ENCODE results near the gene MAP4K4.
A peak's percentile ranks its signal among the peaks of the same experiment; 100 is the strongest.

Gene MAP4K4

DNA sequence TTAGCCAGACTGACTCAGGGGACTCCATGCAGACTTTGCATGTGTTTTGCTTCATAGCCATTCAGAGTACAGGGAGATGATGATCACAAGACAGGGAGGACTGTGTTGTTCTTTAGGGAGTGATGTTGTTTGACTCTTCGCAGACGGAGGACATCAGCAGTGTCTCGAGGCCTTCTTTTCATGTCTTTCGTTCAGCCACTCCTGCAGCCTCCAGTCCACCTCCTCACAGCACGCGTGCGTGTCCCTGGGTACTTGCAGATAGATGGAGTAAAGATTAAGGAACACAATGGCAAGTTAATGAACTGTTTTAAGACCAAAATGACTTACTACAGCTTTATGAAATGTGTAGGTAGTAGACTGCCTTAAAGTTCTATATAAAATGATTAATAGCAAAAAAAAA, 114.7 kb downstream of the MAP4K4 start:
- no peak for DNase-seq (ENCODE audit: low read depth in 2 of 2)

DNA sequence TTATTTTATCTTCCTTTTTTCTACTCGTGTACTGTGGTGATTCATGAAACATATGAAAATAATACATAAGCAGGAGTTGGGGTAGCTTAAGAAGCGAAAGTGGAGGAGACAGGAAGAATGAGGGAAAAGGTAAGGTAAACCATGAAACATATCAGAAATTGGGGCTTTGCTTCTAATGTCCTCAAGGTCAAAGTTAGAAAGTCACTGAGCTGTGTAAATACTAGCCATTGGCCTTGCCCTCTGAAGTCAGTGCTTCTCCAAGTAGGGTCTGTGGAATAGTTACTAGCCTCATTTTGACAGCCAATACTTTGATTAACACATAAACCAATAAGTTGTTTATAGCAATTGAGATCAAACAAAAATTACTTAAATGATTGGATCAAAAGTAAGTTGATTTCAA, 117.2 kb downstream of the MAP4K4 start:
- DNase-seq (ENCODE audit: low read depth in 2 of 2) = no peak

DNA sequence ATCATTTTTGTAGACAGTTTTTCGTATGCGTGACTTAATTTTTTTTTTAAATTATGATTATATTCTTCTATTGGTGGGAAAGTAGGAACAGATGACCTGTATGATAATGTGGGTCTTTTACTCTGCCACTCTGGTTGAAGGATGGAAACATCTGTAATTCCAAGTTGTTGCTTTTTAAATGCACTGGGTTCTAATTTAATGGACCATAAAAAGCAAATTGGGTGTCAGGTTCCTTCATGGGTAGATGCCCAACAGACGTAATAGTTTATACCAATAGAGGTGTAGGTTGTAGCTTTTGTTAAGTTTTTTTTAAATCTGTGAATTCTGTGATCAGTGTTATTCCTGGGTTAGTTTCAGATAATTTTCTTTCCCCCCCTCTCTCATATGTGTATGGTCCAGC, 117.6 kb downstream of the MAP4K4 start:
- DNase-seq (ENCODE audit: low read depth in 2 of 2) = no peak

DNA sequence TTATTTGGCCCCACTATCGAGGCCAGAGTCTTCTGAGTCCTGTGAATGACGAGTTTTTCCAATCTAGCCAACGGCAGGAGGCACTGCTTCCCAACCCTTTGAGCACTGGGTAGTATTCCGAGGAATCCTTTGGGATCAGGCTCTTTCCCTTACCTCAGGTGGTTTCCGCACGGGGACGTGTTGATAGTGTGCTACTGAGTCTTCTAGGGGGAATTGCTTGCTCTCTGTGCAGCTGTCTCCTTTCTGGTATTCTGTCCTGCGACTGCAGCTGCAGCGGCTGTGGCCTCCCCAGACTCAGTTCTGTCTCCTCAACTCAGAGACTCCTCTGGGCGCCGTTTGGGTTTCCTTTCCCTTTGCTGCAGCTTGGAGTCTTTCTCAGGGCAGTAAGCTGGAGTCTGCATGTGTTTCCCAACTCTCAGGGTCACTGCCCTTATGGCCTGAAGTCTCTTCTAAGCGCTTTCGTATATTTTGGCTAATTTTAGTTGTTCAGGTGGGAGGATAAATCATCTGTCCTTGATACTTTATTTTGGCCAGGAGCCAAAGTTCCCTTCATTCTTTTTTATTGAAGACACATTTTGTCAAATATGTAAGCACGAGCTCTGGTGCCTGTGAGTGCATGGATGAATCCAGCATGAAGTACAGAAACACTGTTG, 118.4 kb downstream of the MAP4K4 start:
- DNase-seq (ENCODE audit: low read depth in 2 of 2) = no peak

DNA sequence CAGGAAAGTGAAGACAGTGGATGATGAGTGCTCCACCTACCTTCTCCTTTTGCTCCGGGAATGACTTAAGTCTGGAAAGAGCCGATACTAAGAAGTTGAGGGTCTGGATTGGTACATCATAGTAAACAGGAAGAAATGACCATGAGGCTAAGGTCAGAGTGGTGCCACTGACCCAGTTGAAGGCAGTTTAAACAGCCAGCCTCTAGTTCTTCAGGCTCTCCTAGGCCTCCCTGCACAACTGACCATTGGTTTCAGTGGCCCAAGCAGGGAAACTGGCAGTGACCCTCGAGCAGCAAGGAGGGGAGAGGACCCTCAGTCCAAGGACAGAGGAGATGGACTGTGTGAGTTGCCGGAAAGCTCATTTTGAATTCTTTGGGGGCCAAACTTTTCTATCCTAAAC, 119.1 kb downstream of the MAP4K4 start:
- DNase-seq (ENCODE audit: low read depth in 2 of 2) = no peak

DNA sequence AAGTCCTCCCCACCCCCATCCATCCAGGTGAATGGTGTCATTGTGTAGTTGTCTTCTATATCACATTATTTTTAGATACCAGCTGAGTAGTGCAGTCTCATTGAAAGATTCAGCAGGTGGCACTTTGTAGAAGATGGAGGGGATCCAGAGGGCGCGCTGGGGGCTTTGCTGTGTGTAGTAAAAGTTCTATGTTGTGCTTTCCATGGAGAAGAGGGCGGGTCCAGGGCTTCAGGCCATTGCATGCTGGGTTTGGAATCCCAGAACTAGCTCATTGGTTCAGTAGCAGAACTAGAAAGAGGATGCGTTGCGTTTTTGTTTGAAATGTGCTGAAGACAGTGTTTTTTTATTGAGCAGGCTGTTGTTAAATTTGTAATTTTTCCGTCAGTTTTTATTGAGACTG, 120.0 kb downstream of the MAP4K4 start:
- DNase-seq (ENCODE audit: low read depth in 2 of 2) = no peak

DNA sequence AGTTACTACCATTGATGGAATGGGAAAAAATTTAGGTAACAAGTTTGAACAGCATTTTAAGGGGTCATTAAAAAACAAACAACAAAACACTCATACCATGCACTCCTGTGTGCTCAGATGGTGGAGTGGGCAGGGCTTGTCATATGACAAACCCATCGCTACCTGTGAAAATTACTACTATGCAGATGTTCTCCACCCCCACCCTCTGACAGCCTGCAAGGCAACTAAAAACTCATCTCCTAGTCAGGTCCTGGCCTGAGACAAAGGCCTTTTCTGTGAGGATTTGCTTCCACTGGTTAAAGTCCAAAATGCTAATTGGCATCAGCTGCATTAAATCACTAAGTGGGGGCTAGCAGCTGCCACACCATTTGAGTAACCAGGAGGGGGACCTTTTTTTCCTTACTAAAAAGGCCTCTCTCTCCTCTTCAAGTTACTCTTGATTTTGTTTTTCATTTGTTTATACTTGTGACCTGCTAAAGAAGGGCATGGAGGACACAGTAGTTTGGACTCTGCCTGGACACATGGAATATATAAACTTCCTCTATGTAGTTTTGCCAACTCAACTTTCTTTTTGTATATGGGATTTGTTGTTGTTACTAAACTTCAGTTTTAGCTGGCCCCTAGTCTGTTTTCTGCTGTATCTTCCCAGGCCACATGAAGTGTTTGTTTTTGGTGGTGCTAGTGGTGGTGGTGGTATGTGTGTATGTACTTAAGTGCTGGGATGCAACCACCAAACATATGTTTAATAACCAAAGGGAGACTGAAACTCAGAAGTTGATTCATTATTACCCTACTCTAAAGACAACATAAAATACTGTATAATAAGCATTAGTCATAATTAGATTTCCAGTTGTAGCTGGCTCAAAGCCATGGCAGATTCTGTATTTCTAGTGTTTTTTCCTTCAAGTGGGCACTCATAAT, 121.3 kb downstream of the MAP4K4 start:
- no peak for DNase-seq (ENCODE audit: low read depth in 2 of 2)

DNA sequence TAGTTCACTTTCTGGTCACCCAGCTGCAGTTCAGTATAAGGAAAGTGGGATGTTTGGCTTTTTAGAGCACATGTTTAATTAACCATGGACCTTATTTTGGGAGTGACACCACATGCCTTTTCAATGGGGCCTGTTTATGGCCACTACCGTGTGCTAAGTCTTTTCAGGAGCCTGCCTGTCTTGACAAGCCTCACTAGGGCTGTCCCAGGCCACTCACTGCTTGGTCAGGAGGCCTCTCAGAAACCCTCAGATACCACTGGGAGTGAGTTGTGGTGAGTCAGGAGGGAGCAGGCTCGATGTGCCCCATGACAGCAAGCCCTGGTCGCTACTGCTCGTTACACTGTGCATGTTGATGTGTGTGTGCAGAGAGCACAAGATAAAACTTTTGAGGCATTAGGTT, 123.0 kb downstream of the MAP4K4 start:
- DNase-seq (ENCODE audit: low read depth in 2 of 2) = no peak

DNA sequence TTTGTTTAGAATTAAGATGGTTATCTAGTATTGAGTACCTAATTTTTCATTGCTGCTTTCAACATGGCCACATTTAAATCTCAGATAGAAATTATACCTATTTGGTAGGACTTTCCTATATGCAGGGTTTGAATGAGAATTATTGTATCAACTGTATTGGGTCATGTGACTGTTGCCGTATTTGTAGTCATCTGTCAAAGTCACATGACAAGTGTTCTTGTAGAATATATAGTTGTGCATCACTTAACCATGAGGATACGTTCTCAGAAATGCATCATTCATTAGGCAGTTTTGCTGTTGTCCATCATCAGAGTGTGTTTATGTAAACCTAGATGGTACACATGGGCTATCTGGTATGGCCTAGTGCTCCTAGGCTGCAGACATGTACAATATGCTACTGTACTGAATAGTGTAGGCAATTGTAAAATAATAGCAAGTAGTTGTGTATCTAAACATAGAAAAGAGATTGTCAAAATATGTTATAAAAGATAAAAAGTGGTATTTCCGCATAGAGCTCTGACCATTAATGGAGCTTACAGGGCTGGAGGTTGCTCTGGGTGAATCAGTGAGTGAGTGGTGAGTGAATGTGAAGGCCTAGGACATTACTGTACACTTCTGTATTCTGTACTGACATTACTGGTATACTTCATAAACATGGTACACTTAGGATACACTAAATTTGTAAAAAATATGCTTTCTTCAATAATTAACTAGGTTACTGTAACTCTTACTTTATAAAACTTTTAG, 123.7 kb downstream of the MAP4K4 start:
- DNase-seq (ENCODE audit: low read depth in 2 of 2) = no peak

DNA sequence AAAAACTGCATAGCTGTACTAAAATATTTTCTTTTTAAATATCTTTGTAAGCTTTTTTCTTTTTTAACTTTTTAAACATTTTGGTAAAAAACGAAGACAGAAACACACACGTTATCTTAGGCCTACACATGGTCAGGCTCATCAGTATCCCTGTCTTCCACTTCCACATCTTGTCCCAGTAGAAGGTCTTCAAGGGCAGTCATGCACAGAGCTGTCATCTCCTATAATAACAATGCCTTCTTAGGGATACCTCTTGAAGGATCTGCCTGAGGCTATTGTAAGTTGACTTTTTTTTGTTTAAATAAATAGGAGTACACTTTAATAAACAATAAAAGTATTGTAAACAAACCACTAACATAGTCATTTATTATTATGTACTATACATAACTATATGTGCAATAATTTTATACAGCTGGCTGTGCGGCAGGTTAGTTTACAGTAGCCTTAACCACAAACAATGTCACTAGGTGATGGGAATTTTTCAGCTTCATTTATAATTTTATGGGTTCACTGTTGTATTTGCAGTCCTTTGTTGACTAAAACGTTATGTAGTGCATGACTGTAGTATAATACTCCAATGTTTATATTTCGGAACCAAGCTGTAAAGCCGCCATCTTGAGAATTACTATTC, 124.4 kb downstream of the MAP4K4 start:
- no peak for DNase-seq (ENCODE audit: low read depth in 2 of 2)

DNA sequence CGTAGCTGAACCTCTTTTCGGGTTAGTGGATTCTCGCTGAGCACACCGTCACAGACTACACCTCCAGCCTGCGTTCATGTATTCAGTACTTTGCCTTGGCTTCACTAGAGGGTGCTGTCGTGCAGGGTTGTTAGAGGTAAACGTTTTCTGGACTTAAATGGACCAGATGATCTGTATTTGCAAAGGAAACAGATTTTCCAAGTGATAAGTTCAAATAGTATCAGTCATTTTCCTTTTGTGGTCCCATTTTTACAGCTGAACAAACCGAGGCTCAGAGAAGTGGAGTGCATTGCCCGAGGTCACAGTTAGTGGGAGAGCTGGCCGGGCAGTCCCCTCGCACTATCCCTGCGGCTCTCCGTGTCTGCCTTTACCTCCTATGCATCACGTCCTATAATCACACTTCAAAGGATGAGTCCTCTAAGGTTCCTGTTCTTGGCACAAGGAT, 125.9 kb downstream of the MAP4K4 start:
- peak; percentile 41 to 62 for DNase-seq (ENCODE audit: low read depth in 2 of 2)

DNA sequence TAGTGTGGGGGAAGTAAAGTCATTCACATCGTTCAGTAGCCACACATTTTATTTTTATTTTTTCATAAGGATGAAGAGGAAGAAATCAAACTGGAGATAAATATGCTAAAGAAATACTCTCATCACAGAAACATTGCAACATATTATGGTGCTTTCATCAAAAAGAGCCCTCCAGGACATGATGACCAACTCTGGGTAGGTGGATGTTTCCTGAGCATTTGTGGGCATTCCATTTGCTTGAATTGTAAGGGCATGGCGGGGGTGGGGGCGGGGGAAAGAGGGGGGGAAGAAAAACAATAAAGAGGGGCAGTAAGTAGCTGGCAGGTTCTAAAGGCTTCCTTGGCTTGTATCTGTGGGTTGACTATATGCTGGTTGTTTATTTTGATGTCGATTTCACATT, 126.4 kb downstream of the MAP4K4 start:
- no peak for DNase-seq (ENCODE audit: low read depth in 2 of 2)

DNA sequence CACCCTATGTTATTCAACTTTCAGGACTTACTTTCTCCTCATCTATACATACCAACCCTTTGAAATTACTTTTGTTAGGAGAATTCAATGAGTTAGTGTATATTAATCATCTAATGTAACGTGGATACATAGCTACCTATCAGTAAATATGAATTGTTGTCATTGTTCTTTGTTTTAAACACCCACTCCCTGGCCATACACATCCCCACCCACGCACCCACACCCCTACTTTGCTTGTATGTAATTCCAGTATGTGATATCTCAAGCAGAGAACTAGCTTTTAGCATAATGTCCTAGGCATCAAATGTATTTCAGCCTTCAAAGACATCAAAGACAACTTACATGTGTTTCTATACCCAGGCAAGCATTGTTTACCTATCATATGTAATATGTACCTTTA, 129.2 kb downstream of the MAP4K4 start:
- no peak for DNase-seq (ENCODE audit: low read depth in 2 of 2)

DNA sequence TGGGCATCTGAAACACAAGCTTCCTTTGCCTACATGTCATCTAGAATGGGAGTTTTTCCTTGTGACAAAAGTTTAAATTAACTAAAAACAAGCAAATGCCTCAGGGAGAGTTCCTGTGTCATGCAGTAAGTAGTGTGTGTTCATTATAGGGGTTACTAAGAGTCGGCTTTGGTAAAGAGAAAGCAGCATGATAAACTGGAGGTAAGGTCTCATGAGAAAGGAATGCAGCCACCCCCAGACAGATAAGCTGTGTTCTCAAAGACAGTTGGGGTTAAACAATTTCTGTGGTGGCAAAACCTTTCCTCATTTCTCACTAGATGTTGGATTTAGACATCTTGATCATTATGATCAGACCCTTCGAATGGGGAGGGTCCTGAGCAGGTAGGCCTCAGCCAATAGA, 129.7 kb downstream of the MAP4K4 start:
- no peak for DNase-seq (ENCODE audit: low read depth in 2 of 2)

DNA sequence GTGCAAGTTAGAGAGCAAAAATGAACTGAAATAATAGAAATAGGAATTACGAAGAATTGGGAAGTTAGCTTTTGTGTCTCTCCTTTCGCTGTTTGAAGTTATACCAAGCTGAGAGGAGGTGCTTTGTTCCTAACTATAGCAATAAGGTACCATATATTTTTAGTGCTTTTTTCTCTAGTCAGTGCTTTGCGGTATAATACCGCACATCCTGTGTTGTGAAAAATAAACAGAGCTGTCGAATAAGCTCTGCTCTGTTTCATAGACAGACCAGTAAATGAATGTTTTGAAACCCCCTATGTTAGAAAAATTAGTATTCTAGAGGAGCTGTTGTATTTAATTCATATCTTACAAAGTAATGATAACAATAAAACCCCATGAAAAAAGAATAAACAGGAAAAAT, 130.8 kb downstream of the MAP4K4 start:
- DNase-seq (ENCODE audit: low read depth in 2 of 2) = no peak

DNA sequence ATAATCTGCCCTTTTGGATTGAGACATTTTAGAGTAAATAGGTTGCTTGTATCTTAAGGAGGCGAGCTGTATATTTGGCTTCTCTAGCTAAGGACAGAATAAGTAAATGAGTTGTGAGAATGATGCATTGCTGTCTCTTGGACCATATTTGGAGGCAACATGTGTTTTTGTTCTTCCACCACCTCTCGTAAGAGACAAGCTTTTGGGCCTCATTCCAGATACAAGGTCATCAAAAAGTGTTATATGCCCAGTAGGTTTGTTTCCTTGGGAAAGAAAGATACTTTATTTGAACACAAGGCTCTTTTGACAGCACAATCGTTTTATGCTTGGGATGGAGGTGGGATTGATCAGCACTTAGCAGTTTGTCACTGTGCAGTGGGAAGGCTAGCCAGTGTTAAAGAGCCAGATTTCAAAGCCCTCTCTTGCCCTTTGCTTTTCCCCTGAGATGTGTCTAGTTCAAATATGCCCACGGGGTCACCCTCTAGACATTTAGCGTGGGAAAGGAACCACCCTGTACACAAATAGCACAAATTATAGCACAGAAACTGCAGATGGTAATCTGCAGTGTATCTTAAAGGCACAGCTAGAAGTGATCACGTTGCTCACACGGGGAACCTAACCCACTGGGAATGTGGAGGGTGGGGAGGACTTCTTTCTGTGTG, 131.3 kb downstream of the MAP4K4 start:
- no peak for DNase-seq (ENCODE audit: low read depth in 2 of 2)

DNA sequence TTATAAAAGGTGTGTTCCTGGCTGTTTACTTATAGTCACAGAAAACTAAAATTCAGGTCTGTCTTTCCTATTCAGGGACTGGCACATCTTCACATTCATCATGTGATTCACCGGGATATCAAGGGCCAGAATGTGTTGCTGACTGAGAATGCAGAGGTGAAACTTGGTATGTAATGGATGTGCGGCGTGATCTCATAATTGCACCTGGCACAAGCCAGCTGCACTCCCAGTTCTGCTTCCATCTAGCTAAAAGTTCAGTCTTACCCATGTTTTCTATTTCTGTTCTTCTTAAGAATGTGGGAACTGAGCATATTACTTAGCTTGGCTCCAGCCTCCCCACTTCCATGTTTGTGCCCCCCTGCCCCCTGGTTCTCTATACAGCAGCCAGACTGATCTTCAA, 131.9 kb downstream of the MAP4K4 start:
- DNase-seq (ENCODE audit: low read depth in 2 of 2) = no peak

DNA sequence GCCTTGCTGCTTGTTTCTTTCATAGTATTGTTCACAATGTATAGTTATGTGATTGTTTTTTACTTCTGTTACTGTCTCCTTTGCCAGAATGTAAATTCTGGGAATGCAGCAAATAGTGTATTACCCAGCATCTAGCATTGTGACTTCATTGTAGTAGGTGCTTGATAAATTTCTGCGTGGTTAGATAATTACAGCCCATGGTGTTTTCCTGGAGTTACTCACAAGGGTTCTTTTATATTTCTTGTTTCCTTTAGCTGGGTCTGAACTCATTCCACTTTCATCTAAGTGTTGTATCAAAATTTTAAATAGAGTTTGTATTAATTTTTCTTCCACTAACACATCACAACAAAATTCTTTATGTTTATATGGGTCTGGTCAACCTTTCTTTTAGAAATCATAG, 132.6 kb downstream of the MAP4K4 start:
- DNase-seq (ENCODE audit: low read depth in 2 of 2) = no peak

DNA sequence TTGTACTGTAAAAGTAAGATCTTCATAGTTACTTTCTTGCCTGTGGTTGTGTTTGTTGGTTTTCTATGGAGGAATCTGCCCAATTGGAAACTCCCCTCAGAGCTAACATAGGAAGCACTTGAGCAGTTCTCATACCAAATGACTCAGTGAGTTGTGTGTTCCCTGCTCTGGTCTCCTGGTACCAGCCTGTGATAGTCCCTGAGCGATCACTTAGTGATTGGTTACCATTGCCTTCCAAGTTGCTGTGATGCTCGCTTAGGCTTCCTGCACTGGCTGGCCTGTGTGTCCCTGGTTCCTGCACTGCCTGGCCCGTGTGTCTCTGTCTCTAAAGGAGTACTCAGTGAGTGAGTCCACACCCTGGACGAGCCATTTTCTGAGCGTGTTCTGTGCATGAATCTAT, 133.0 kb downstream of the MAP4K4 start:
- no peak for DNase-seq (ENCODE audit: low read depth in 2 of 2)

DNA sequence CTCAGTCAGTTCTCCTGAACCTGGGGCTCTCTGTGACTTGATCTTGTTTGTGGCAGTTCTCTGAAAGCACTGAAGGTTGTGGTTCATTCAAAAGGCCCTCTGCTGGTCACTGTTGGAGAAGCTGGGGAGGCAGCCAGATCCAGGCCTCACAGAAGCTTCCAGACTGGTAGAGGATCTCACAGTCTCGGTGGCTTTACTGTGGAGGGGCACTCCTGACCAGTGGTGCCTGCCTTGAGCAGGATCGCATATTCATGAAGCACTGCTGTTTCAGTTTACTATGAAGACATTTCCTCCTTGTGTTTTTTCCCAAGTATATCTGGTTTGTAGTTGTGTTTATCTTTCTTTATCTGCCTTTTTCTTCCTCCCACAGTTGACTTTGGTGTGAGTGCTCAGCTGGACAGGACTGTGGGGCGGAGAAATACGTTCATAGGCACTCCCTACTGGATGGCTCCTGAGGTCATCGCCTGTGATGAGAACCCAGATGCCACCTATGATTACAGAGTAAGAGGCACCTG, 133.9 kb downstream of the MAP4K4 start:
- peak in 1 of 2 donors; percentile 55 for DNase-seq (ENCODE audit: low read depth in 2 of 2)

DNA sequence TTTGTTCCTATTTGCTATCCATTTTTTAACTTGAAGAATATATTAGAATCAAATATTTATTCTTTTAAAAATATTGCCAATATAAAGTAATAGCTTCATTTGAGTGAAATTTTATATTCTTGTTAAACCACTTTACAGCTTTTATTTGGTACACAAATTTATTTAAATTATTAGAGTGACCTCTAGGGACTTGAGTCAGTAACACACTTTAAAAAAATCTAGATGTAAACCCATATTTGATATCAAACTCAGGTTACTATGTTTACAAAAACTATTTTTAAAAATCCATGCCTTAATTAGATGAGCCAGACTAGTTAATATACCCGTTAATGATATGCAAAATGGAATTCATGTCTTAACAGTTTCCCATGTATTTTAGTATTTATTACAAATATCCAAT, 134.6 kb downstream of the MAP4K4 start:
- DNase-seq (ENCODE audit: low read depth in 2 of 2) = no peak
